Lung (tissue), 12 donors: Measurements from ENCODE around the gene FNDC5. TPM values are rescaled to one million over a fixed set of nuclear protein-coding genes. Genes with fewer than 3 reads are reported as not detected.

Source experiments
- ATAC-seq: fragments of 200-7000 bp; cut with Tn5 transposase; one replicate; pipeline ENCODE4 v1.9.1; 2020; ENCODE audit warnings: moderate number of reproducible peaks; ENCODE audit not compliant: insufficient read depth, low FRiP score
- DNase-seq, 3 donors: peaks; one replicate each; pipeline ENCODE4 v3.0.0-alpha.2; 2013 to 2017
- H3K27ac ChIP-seq, 2 donors: one replicate each; pipeline ENCODE4 v1.5.1; 2013; ENCODE audit warnings: mild to moderate bottlenecking in 2 of 2, moderate library complexity in 2 of 2, control low read depth in 1 of 2, inconsistent platforms in 1 of 2, low read depth in 1 of 2, low read length in 1 of 2
- H3K27me3 ChIP-seq, 3 donors: one replicate each; pipeline ENCODE4 v1.5.1; 2013; ENCODE audit warnings: low read length in 2 of 3; ENCODE audit not compliant: control insufficient read depth in 3 of 3, insufficient read depth in 3 of 3
- H3K36me3 ChIP-seq, 4 donors: one replicate each; pipeline ENCODE4 v1.5.1; 2013; ENCODE audit warnings: low read length in 4 of 4, mild to moderate bottlenecking in 1 of 4, moderate library complexity in 1 of 4; ENCODE audit not compliant: control insufficient read depth in 4 of 4, insufficient read depth in 4 of 4
- H3K4me1 ChIP-seq, 5 donors: one replicate each; pipeline ENCODE4 v1.5.1; 2013; ENCODE audit warnings: low read length in 5 of 5, mild to moderate bottlenecking in 2 of 5, moderate library complexity in 1 of 5; ENCODE audit not compliant: control insufficient read depth in 5 of 5, insufficient read depth in 5 of 5
- H3K4me3 ChIP-seq: one replicate; pipeline ENCODE4 v1.5.1; 2013; ENCODE audit warnings: mild to moderate bottlenecking, control low read depth, moderate library complexity
- H3K9ac ChIP-seq, 2 donors: one replicate each; pipeline ENCODE4 v1.5.1; 2013; ENCODE audit warnings: low read length in 2 of 2, control low read depth in 1 of 2; ENCODE audit not compliant: insufficient read depth in 1 of 2
- H3K9me3 ChIP-seq, 4 donors: one replicate each; pipeline ENCODE4 v1.5.1; 2013; ENCODE audit warnings: low read length in 3 of 4, mild to moderate bottlenecking in 1 of 4, moderate library complexity in 1 of 4; ENCODE audit not compliant: control insufficient read depth in 4 of 4, insufficient read depth in 3 of 4
- WGBS, 2 donors: extraction: QIAGEN DNeasy Blood & Tissue Kit; methylation state at CpG; one replicate each; pipeline ENCODE4 v1.1.7; 2013; 5-methylcytosine and 5-hydroxymethylcytosine counted together
- polyA plus RNA-seq, 2 donors: library from polyadenylated mRNA; stranded (reverse); fragments of 200-250 nt; gene quantifications; one replicate each; pipeline ENCODE4 v1.2.1, GENCODE V29; 2013
- total RNA-seq, 2 donors: library from RNA; depleted of rRNA in 1 of 2; stranded (reverse); fragments of >200 nt in 1 of 2; gene quantifications; one replicate each; pipeline ENCODE4 v1.2.1, GENCODE V29; 2014 to 2021
- TF ChIP-seq, protein P1 (sequence below): IDR thresholded peaks from 2 replicates; pipeline ENCODE4 v1.5.1; 2012; ENCODE audit warnings: mild to moderate bottlenecking; ENCODE audit errors: control extremely low read depth, extremely low read depth
- donor health status: control.
- donor health status: control.
- donor health status: Bipolar disorder and iron deficiency.
- donor health status: healthy.
- donor health status: DM: yes; HTN: yes; CAD: no.

Gene FNDC5
- total and polyA plus RNA-seq, 4 donors = 0.10 to 5.3 (median 0.25) TPM

DNA sequence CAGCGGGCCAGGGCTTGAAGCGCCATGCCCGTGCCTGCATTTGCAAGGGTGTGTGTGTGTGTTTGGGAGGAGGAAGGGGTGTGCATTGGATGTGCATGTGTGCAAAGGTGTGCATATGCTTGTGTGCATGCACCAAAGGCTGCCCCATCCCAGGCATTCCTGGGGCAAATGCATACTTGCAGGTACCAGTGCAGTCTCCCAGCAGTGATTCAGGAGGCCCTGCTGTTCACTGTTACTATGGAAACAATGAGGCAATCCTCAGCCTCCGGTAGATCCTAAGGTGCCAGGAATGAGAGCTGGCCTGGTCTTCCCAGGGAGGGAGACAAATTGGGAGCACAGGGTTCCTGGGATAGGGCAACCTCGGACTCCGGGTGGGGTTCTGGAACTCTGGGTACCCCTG lies 7.5 kb upstream of the FNDC5 start:
- 69 to 79% methylated on average over 6 of the region's 6 CpGs for WGBS, 2 donors
- H3K27ac ChIP-seq = no peak overlapping the region
- H3K9me3 ChIP-seq = no peaks in the 10 kb centered on the region
- H3K27me3 ChIP-seq = no peaks in the 10 kb centered on the region
- TF ChIP-seq, protein P1, sequence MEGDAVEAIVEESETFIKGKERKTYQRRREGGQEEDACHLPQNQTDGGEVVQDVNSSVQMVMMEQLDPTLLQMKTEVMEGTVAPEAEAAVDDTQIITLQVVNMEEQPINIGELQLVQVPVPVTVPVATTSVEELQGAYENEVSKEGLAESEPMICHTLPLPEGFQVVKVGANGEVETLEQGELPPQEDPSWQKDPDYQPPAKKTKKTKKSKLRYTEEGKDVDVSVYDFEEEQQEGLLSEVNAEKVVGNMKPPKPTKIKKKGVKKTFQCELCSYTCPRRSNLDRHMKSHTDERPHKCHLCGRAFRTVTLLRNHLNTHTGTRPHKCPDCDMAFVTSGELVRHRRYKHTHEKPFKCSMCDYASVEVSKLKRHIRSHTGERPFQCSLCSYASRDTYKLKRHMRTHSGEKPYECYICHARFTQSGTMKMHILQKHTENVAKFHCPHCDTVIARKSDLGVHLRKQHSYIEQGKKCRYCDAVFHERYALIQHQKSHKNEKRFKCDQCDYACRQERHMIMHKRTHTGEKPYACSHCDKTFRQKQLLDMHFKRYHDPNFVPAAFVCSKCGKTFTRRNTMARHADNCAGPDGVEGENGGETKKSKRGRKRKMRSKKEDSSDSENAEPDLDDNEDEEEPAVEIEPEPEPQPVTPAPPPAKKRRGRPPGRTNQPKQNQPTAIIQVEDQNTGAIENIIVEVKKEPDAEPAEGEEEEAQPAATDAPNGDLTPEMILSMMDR = no peak
- no peak overlapping the region for H3K4me3 ChIP-seq
- DNase-seq (no peak), ATAC-seq (no peak)
- no peaks in the 10 kb centered on the region for H3K36me3 ChIP-seq
- peaks cover 0 to 7% (median 0%) of the 10 kb centered on the region in 5 donors for H3K4me1 ChIP-seq
- no peak overlapping the region for H3K9ac ChIP-seq

DNA sequence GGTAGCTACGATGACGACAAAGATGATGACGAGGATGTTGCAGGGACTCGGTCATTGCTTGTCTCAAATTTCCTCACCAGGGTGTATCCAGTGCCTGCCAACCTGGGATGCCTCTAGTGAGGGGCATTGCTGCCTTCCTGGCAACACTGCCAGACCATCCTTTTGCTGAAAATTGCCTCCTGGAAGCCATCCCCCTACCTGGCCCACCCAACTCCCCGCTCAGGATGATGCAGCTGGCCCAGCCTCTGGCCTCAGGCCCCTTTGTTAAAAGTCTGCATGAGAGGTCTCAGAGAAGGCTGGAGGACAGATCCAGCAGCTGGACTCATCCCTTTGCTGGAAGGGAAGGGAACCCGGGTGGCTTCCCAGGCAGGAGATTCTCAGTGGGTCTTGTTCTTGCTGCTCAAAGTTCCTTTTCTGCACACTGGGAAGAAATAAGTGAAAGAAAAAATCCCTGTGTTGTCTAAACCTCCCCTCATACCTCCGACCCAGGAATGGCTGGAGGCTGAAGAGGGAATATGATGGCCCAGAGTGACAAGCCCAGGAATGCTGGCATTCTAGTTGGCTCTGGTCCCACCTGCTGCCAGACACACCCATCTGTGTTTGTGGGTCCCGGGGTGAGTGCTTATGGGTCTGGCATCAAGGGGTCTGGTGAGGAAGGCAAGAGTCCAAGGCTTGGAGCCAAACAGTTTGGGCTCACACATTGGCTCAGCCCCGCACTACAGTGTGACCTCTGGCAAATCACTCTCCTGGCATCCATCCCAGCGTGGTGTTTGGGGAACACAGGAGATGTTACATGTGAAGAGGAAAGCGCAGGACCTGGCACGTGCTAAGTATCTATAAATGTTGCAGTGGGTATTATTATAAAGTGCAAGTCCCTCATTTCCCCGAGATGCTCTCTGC lies 6.7 kb upstream of the FNDC5 start:
- DNase-seq (peak in 2 of 3 donors; percentile 36 to 39), ATAC-seq (no peak)
- H3K36me3 ChIP-seq = no peaks in the 10 kb centered on the region
- H3K27ac ChIP-seq = no peak overlapping the region
- no peaks in the 10 kb centered on the region for H3K27me3 ChIP-seq
- no peaks in the 10 kb centered on the region for H3K9me3 ChIP-seq
- peaks cover 0 to 7% (median 2%) of the 10 kb centered on the region in 5 donors for H3K4me1 ChIP-seq
- H3K4me3 ChIP-seq = no peak overlapping the region
- no peak overlapping the region for H3K9ac ChIP-seq
- WGBS, 2 donors = 72 to 79% methylated on average over 13 of the region's 13 CpGs
- TF ChIP-seq, protein P1 = no peak

DNA sequence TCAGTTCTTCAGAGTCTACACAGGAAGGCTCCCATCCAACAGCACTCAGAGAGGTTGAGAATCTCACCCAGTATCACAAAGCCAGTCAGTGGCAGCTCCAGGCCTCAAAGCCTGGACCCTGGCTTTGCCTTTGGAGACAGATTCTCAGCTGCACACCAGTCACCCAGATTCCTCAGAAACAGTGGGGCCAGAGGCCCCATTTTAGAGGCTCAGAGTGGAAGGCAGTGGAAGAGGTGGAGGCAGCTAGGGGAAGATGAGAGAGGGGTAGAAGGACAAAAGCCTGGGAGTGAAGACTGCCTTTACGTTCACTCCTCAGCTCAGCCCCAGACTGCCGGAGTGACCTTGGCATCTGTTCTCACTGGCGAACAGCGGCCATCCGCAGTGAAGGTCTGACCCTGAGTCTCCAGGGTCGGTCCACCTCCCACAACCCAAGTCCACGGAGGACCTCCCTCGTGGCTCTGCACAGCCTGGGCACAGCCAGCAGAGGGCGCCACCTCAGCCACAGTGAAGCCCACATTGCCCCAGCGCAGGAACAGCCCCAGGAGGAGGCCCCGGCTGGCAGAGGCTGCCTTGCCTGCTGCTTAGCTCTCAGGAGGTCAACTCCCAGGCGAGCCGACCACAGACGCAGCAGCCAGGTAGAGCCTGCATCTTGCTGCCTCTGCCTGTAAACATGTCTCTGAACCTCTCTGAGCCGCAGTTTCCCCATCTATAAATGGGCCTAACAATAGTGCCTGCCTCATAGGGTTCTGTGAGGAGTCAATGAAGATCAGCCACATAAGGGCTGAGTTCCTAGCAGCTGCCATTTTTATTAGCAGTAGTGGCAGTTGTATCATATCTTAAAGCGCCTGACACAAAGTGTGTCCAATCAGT lies 5.9 kb upstream of the FNDC5 start:
- 34% methylated on average over 16 of the region's 16 CpGs for WGBS, 2 donors
- H3K9me3 ChIP-seq = no peaks in the 10 kb centered on the region
- H3K36me3 ChIP-seq = no peaks in the 10 kb centered on the region
- H3K9ac ChIP-seq = no peak overlapping the region
- peaks cover 0 to 9% (median 0%) of the 10 kb centered on the region in 5 donors for H3K4me1 ChIP-seq
- H3K27me3 ChIP-seq = peaks cover 0 to under 1% (median 0%) of the 10 kb centered on the region in 3 donors
- ATAC-seq = no peak
- no peak overlapping the region for H3K27ac ChIP-seq
- peak in 2 of 3 donors; percentile 33 to 51 for DNase-seq
- TF ChIP-seq, protein P1 = peak; percentile 72
- no peak overlapping the region for H3K4me3 ChIP-seq
